ENCODE results near the gene RAP1GAP2.
"Not testable (repeated sequence)": the region's sequence is repeated elsewhere in the genome, so short reads cannot be mapped to it uniquely, and the experiment has no call there.

DNA sequence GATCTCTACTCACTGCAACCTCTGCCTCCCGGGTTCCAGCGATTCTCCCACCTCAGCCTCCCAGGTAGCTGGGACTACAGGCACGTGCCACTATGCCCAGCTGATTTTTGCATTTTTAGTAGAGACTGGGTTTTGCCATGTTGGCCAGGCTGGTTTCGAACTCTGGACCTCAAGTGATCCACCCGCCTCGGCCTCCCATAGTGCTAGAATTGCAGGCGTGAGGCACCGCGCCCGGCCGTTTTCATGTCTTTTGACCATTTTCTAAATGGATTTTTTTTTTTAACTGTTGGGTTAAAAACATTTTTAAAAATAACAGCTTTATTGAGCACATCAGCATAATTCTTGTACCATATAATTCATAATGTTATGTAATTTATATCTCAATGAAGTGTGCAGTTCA is 193.2 kb downstream of the RAP1GAP2 start:
- TF ChIP-seq, protein P1, sequence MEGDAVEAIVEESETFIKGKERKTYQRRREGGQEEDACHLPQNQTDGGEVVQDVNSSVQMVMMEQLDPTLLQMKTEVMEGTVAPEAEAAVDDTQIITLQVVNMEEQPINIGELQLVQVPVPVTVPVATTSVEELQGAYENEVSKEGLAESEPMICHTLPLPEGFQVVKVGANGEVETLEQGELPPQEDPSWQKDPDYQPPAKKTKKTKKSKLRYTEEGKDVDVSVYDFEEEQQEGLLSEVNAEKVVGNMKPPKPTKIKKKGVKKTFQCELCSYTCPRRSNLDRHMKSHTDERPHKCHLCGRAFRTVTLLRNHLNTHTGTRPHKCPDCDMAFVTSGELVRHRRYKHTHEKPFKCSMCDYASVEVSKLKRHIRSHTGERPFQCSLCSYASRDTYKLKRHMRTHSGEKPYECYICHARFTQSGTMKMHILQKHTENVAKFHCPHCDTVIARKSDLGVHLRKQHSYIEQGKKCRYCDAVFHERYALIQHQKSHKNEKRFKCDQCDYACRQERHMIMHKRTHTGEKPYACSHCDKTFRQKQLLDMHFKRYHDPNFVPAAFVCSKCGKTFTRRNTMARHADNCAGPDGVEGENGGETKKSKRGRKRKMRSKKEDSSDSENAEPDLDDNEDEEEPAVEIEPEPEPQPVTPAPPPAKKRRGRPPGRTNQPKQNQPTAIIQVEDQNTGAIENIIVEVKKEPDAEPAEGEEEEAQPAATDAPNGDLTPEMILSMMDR (conservative IDR thresholded peaks at IDR 0.05) = not testable (repeated sequence)
- not testable (repeated sequence) for TF ChIP-seq ZFX (IDR thresholded peaks at IDR 0.05)

All from C4-2B (cell line).